MCF 10A (cell line): Measurements from ENCODE around the gene FAM184B. TPM values are rescaled to one million over a fixed set of nuclear protein-coding genes. Genes with fewer than 3 reads are reported as not detected.
"Not testable (repeated sequence)": the region's sequence is repeated elsewhere in the genome, so short reads cannot be mapped to it uniquely, and the experiment has no call there.

Experiments
- BruUV-seq: library from RNA; stranded (reverse); fragments of 400-500 nt; replicated peaks from 2 replicates; lab custom pipeline; 2021; lab: Mats Ljungman, UMichigan
- CTCF ChIA-PET: fragments of 300-600 bp; sonication (Branson Sonifier 250); formaldehyde crosslinking; extraction: SDS; loops from one replicate; lab custom pipeline; 2021; ENCODE audit warnings: antibody characterized with exemption, inconsistent platforms; lab: Yijun Ruan, JAX
- POLR2A ChIA-PET: fragments of 300-600, 350-650 bp; sonication (Branson Sonifier 250); formaldehyde crosslinking; extraction: SDS; loops from one replicate; lab custom pipeline; 2020; ENCODE audit warnings: antibody characterized with exemption, inconsistent platforms; lab: Yijun Ruan, JAX
- DNase-seq: peaks from one replicate; pipeline ENCODE4 v3.0.0-alpha.2; 2018; ENCODE audit not compliant: unreplicated experiment
- H3K27ac Mint-ChIP-seq: one replicate; pipeline ENCODE4 v1.8.0; 2022; ENCODE audit warnings: mild to moderate bottlenecking, low read depth, mixed read lengths; ENCODE audit not compliant: unreplicated experiment
- H3K27me3 Mint-ChIP-seq: one replicate; pipeline ENCODE4 v1.8.0; 2022; ENCODE audit warnings: mixed read lengths; ENCODE audit not compliant: insufficient read depth, unreplicated experiment
- H3K36me3 Mint-ChIP-seq: one replicate; pipeline ENCODE4 v1.8.0; 2022; ENCODE audit warnings: mild to moderate bottlenecking, moderate library complexity, mixed read lengths; ENCODE audit not compliant: insufficient read depth, unreplicated experiment
- H3K4me1 Mint-ChIP-seq: one replicate; pipeline ENCODE4 v1.8.0; 2022; ENCODE audit warnings: mixed read lengths; ENCODE audit not compliant: insufficient read depth, unreplicated experiment
- H3K4me3 Mint-ChIP-seq: one replicate; pipeline ENCODE4 v1.8.0; 2022; ENCODE audit warnings: mild to moderate bottlenecking, moderate library complexity, mixed read lengths; ENCODE audit not compliant: unreplicated experiment
- H3K9me3 Mint-ChIP-seq: one replicate; pipeline ENCODE4 v1.8.0; 2022; ENCODE audit warnings: mixed read lengths; ENCODE audit not compliant: unreplicated experiment
- CTCF ChIP-seq: fragments of 200-600 bp; IDR thresholded peaks from one replicate; pipeline ENCODE4 v1.8.0; 2022; ENCODE audit warnings: antibody characterized with exemption, mild to moderate bottlenecking; ENCODE audit not compliant: unreplicated experiment
- intact Hi-C: fragments of 100-400 bp; cut with micrococcal nuclease; formaldehyde crosslinking; loops from 2 replicates; pipeline ENCODE4 v1.14.1; 2022
- total RNA-seq: library from RNA; stranded (reverse); gene quantifications from 2 replicates; pipeline ENCODE4 v1.2.3, GENCODE V29; 2022

The FAM184B gene
- total RNA-seq, 1 experiment from 2014 or later = not detected

- no TSS peak for BruUV-seq
- Mint-ChIP-seq H3K27me3 (no peaks in the 10 kb centered on the region), H3K4me1 (peaks cover 7% of the 10 kb centered on the region), H3K9me3 (no peaks in the 10 kb centered on the region), H3K4me3 (no peak overlapping the region), H3K36me3 (no peaks in the 10 kb centered on the region), H3K27ac (no peak overlapping the region)
- intact Hi-C loops = no loop called here
- TF ChIP-seq CTCF = no peak
- POLR2A ChIA-PET = no interaction called here
- DNase-seq = no peak
- CTCF ChIA-PET = no interaction called here
These were observed 93.4 kb downstream of the FAM184B start for GRCh38 chr4:17688011-17688441.

- H3K4me3 Mint-ChIP-seq = no peak overlapping the region
- no TSS peak for BruUV-seq
These were observed 94.1 kb downstream of the FAM184B start for GRCh38 chr4:17687237-17687857.

GRCh38 chr4:17684648-17685047 is 96.8 kb downstream of the FAM184B start:
- H3K4me3 Mint-ChIP-seq, BruUV-seq, CTCF ChIA-PET, H3K27ac Mint-ChIP-seq, POLR2A ChIA-PET, intact Hi-C loops, H3K27me3 Mint-ChIP-seq, H3K9me3 Mint-ChIP-seq, H3K4me1 Mint-ChIP-seq, H3K36me3 Mint-ChIP-seq, DNase-seq: not testable (repeated sequence)

More at GRCh38 chr4:17687237-17687857, 94.1 kb downstream of the FAM184B start:
- POLR2A ChIA-PET = no interaction called here
- CTCF ChIA-PET = no interaction called here
- TF ChIP-seq CTCF = no peak
- no peak for DNase-seq
- Mint-ChIP-seq H3K36me3 (no peaks in the 10 kb centered on the region), H3K9me3 (no peaks in the 10 kb centered on the region), H3K4me1 (peaks cover 7% of the 10 kb centered on the region), H3K27me3 (no peaks in the 10 kb centered on the region), H3K27ac (no peak overlapping the region)
- intact Hi-C loops = no loop called here

GRCh38 chr4:17682222-17682566 is 99.2 kb downstream of the FAM184B start:
- DNase-seq = no peak
- intact Hi-C loops = no loop called here
- no peak for TF ChIP-seq CTCF
- Mint-ChIP-seq H3K4me1 (no peaks in the 10 kb centered on the region), H3K9me3 (no peaks in the 10 kb centered on the region), H3K27ac (no peak overlapping the region), H3K36me3 (no peaks in the 10 kb centered on the region), H3K27me3 (no peaks in the 10 kb centered on the region), H3K4me3 (no peak overlapping the region)
- ChIA-PET CTCF (no interaction called here), POLR2A (no interaction called here)
- no TSS peak for BruUV-seq
